Measurements from ENCODE around the gene ANKRD16. TPM values are rescaled to one million over a fixed set of nuclear protein-coding genes. Genes with fewer than 3 reads are reported as not detected.

Gene ANKRD16
- total RNA-seq, 1 experiment from 2014 or later, result 4.9 TPM

DNA sequence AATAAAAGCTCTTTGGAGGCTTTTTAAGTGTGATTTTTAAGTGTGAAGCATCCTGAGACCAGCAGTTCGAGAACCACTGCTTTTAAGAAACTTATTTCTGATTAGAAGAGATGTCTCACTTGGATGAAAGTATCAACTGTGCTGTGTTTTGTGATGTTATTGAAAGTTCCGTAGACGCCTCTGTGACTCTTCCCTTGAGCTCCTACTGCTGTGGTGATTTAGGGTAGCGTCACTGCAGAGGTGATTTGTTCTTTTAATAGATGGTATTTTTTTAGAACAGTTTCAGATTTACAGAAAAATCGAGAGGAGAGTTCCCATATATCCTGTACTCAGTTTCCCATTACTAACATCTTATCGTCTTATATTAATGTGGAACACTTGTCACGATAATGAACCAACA lies 29.9 kb upstream of the ANKRD16 start:
- Histone ChIP-seq H3K9me3 (ENCODE audit: low read length) (no peaks in the 10 kb centered on the region), H3K36me3 (ENCODE audit: low read depth, low read length) (no peaks in the 10 kb centered on the region; the same call in 1 of the 2 replicates), H3K4me3 (ENCODE audit: low read length) (no peak overlapping the region), H3K27me3 (ENCODE audit: low read length) (no peaks in the 10 kb centered on the region), H3K79me2 (ENCODE audit: low read length) (no peaks in the 10 kb centered on the region), H3K9ac (ENCODE audit: low read length) (no peak overlapping the region), H3K4me1 (ENCODE audit: insufficient read depth, low read length) (no peaks in the 10 kb centered on the region), H3F3A (ENCODE audit: low read length, unreplicated experiment) (no peaks in the 10 kb centered on the region), H3K4me2 (ENCODE audit: low read length) (no peak overlapping the region), H3K27ac (ENCODE audit: low read length) (no peak overlapping the region), H2AFZ (ENCODE audit: low read length) (no peak overlapping the region), H4K20me1 (ENCODE audit: low read length) (no peaks in the 10 kb centered on the region), H3K9me2 (replicated peaks; ENCODE audit: low read length) (no peaks in the 10 kb centered on the region)
- no peak for TF ChIP-seq EZH2 (IDR thresholded peaks at IDR 0.05; ENCODE audit: low read length, unreplicated experiment)
- TF ChIP-seq EZH2phosphoT487 (IDR thresholded peaks at IDR 0.05; ENCODE audit: borderline replicate concordance, low read length), result no peak
- TF ChIP-seq, protein P1, sequence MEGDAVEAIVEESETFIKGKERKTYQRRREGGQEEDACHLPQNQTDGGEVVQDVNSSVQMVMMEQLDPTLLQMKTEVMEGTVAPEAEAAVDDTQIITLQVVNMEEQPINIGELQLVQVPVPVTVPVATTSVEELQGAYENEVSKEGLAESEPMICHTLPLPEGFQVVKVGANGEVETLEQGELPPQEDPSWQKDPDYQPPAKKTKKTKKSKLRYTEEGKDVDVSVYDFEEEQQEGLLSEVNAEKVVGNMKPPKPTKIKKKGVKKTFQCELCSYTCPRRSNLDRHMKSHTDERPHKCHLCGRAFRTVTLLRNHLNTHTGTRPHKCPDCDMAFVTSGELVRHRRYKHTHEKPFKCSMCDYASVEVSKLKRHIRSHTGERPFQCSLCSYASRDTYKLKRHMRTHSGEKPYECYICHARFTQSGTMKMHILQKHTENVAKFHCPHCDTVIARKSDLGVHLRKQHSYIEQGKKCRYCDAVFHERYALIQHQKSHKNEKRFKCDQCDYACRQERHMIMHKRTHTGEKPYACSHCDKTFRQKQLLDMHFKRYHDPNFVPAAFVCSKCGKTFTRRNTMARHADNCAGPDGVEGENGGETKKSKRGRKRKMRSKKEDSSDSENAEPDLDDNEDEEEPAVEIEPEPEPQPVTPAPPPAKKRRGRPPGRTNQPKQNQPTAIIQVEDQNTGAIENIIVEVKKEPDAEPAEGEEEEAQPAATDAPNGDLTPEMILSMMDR (conservative IDR thresholded peaks at IDR 0.05; ENCODE audit: low read depth, low read length), result no peak
- no peak for ATAC-seq
- ChIA-PET POLR2A (ENCODE audit: unreplicated experiment) (no interaction called here), CTCF (no interaction called here)
- intact Hi-C loops (cut with micrococcal nuclease), result no loop called here
- BruUV-seq (replicated peaks), result no TSS peak
- no peak for DNase-seq

DNA sequence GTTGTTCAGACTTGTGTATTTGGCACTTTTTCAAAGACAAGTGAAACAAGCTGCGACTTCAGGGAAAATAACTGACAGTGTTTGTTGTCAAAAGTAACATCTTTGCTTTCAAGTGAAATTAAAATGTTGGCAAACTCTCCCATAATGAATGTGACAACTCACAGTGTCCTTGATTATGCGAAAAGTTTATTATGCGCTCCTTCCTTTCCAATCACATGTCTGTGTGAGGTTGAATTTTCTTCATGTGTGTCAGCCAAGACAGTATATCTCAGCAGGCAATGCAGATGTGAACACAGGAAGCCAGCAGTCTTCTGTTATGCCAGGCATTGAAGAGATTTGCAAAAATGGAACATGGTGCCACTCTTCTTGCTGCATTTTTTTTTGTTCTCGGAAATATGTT lies 29.1 kb upstream of the ANKRD16 start:
- intact Hi-C loops (cut with micrococcal nuclease), result no loop called here
- no peak for ATAC-seq
- BruUV-seq (replicated peaks), result no TSS peak
- no peaks in the 10 kb centered on the region for H3K27me3 ChIP-seq (ENCODE audit: low read length)
- H3K9me2 ChIP-seq (replicated peaks; ENCODE audit: low read length), result no peaks in the 10 kb centered on the region
- CTCF ChIA-PET, result no interaction called here
- no peak overlapping the region for H3K27ac ChIP-seq (ENCODE audit: low read length)
- H3F3A ChIP-seq (ENCODE audit: low read length, unreplicated experiment), result no peaks in the 10 kb centered on the region
- no peak overlapping the region for H3K9ac ChIP-seq (ENCODE audit: low read length)
- no peak for DNase-seq
- H3K79me2 ChIP-seq (ENCODE audit: low read length), result no peaks in the 10 kb centered on the region
- no peaks in the 10 kb centered on the region for H3K9me3 ChIP-seq (ENCODE audit: low read length)
- no peaks in the 10 kb centered on the region for H3K4me1 ChIP-seq (ENCODE audit: insufficient read depth, low read length)
- no peak overlapping the region for H3K4me3 ChIP-seq (ENCODE audit: low read length)
- no peak overlapping the region for H3K4me2 ChIP-seq (ENCODE audit: low read length)
- POLR2A ChIA-PET (ENCODE audit: unreplicated experiment), result no interaction called here
- H4K20me1 ChIP-seq (ENCODE audit: low read length), result no peaks in the 10 kb centered on the region
- H2AFZ ChIP-seq (ENCODE audit: low read length), result no peak overlapping the region
- H3K36me3 ChIP-seq (ENCODE audit: low read depth, low read length), result no peaks in the 10 kb centered on the region; the same call in 1 of the 2 replicates
- TF ChIP-seq, protein P1 (conservative IDR thresholded peaks at IDR 0.05; ENCODE audit: low read depth, low read length), result no peak
- no peak for TF ChIP-seq EZH2phosphoT487 (IDR thresholded peaks at IDR 0.05; ENCODE audit: borderline replicate concordance, low read length)
- TF ChIP-seq EZH2 (IDR thresholded peaks at IDR 0.05; ENCODE audit: low read length, unreplicated experiment), result no peak

DNA sequence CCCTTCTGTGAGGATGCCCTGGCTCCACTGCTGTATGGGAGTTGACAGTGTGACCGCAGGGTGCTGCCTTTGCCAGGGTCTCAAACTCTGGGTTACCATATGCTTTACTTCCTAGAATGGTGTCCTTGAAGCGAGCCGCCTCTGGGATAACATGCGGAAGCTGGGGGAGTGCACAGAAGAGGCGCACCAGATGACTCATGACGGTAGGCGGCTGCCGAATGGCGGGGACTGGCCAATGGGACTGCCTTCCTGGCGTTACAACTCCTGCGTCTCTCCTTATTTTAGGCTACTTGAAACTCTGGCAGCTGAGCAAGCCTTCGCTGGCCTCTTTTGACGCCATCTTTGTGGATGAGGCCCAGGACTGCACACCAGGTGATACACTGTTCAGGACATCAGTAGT lies 27.6 kb upstream of the ANKRD16 start:
- Histone ChIP-seq H3K79me2 (ENCODE audit: low read length) (no peaks in the 10 kb centered on the region), H3K9me2 (replicated peaks; ENCODE audit: low read length) (no peaks in the 10 kb centered on the region), H3K4me3 (ENCODE audit: low read length) (no peak overlapping the region), H3K9ac (ENCODE audit: low read length) (no peak overlapping the region), H4K20me1 (ENCODE audit: low read length) (no peaks in the 10 kb centered on the region), H2AFZ (ENCODE audit: low read length) (no peak overlapping the region), H3K4me2 (ENCODE audit: low read length) (no peak overlapping the region), H3K27ac (ENCODE audit: low read length) (no peak overlapping the region), H3K4me1 (ENCODE audit: insufficient read depth, low read length) (no peaks in the 10 kb centered on the region), H3F3A (ENCODE audit: low read length, unreplicated experiment) (no peaks in the 10 kb centered on the region), H3K27me3 (ENCODE audit: low read length) (no peaks in the 10 kb centered on the region), H3K36me3 (ENCODE audit: low read depth, low read length) (no peaks in the 10 kb centered on the region; the same call in 1 of the 2 replicates), H3K9me3 (ENCODE audit: low read length) (no peaks in the 10 kb centered on the region)
- TF ChIP-seq, protein P1 (conservative IDR thresholded peaks at IDR 0.05; ENCODE audit: low read depth, low read length), result no peak
- TF ChIP-seq EZH2phosphoT487 (IDR thresholded peaks at IDR 0.05; ENCODE audit: borderline replicate concordance, low read length) (no peak), EZH2 (IDR thresholded peaks at IDR 0.05; ENCODE audit: low read length, unreplicated experiment) (no peak)
- DNase-seq, result no peak
- intact Hi-C loops (cut with micrococcal nuclease), result no loop called here
- ATAC-seq, result no peak
- ChIA-PET CTCF (no interaction called here), POLR2A (ENCODE audit: unreplicated experiment) (no interaction called here)
- no TSS peak for BruUV-seq (replicated peaks)

Measured in PC-3 (cell line).